ENCODE measurements around the gene GATAD2A. TPM values are rescaled to one million over a fixed set of nuclear protein-coding genes. Genes with fewer than 3 reads are reported as not detected.
A peak's percentile ranks its signal among the peaks of the same experiment; 100 is the strongest.

GATAD2A gene
- total and polyA plus RNA-seq, 9 of the 15 experiments (the other 6 are each of a cell fraction or from before 2014, with no cell fraction given) = 2.4 to 226 (median 44.2) TPM

DNA sequence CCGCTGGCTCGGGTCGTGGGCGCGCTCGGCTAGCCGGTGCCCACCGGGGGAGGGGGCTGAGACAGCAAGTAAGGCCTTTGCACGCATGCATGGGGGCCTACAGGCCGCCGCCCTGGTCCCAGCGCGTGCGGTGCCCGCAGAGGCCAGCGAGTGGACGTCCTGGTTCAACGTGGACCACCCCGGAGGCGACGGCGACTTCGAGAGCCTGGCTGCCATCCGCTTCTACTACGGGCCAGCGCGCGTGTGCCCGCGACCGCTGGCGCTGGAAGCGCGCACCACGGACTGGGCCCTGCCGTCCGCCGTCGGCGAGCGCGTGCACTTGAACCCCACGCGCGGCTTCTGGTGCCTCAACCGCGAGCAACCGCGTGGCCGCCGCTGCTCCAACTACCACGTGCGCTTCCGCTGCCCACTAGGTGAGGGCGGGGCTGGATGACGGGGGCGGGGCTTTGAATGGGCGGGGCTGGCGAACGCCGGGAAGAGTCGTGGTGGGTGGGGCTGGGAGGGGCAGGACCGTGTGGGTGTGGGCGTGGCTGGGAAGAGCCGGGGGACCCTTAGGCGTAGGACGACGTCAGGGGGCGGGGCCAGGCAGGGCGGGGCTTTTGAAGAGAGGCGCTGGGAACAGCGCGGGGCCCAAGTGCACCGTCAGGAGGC lies 134.7 kb downstream of the GATAD2A start (continued):
- TF ChIP-seq, protein P1, sequence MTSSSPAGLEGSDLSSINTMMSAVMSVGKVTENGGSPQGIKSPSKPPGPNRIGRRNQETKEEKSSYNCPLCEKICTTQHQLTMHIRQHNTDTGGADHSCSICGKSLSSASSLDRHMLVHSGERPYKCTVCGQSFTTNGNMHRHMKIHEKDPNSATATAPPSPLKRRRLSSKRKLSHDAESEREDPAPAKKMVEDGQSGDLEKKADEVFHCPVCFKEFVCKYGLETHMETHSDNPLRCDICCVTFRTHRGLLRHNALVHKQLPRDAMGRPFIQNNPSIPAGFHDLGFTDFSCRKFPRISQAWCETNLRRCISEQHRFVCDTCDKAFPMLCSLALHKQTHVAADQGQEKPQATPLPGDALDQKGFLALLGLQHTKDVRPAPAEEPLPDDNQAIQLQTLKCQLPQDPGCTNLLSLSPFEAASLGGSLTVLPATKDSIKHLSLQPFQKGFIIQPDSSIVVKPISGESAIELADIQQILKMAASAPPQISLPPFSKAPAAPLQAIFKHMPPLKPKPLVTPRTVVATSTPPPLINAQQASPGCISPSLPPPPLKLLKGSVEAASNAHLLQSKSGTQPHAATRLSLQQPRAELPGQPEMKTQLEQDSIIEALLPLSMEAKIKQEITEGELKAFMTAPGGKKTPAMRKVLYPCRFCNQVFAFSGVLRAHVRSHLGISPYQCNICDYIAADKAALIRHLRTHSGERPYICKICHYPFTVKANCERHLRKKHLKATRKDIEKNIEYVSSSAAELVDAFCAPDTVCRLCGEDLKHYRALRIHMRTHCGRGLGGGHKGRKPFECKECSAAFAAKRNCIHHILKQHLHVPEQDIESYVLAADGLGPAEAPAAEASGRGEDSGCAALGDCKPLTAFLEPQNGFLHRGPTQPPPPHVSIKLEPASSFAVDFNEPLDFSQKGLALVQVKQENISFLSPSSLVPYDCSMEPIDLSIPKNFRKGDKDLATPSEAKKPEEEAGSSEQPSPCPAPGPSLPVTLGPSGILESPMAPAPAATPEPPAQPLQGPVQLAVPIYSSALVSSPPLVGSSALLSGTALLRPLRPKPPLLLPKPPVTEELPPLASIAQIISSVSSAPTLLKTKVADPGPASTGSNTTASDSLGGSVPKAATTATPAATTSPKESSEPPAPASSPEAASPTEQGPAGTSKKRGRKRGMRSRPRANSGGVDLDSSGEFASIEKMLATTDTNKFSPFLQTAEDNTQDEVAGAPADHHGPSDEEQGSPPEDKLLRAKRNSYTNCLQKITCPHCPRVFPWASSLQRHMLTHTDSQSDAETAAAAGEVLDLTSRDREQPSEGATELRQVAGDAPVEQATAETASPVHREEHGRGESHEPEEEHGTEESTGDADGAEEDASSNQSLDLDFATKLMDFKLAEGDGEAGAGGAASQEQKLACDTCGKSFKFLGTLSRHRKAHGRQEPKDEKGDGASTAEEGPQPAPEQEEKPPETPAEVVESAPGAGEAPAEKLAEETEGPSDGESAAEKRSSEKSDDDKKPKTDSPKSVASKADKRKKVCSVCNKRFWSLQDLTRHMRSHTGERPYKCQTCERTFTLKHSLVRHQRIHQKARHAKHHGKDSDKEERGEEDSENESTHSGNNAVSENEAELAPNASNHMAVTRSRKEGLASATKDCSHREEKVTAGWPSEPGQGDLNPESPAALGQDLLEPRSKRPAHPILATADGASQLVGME (CRISPR knock-in tag; IDR thresholded peaks at IDR 0.05) = no peak
- TF ChIP-seq SAP30 (IDR thresholded peaks at IDR 0.05; ENCODE audit: borderline replicate concordance, insufficient read depth, low read depth, low read length, poor library complexity, severe bottlenecking) = no peak
- TF ChIP-seq POLR2AphosphoS2 (IDR thresholded peaks at IDR 0.05; ENCODE audit: low read length) = no peak
- TF ChIP-seq OTX1 (CRISPR knock-in tag; IDR thresholded peaks at IDR 0.05) = no peak
- TF ChIP-seq LCOR (CRISPR knock-in tag; IDR thresholded peaks at IDR 0.05) = no peak
- TF ChIP-seq KLF13 (tag; IDR thresholded peaks at IDR 0.05; ENCODE audit: borderline replicate concordance, low read depth) = no peak
- no peak for TF ChIP-seq ZNF408 (CRISPR knock-in tag; IDR thresholded peaks at IDR 0.05; ENCODE audit: low read depth)
- TF ChIP-seq, protein P2, sequence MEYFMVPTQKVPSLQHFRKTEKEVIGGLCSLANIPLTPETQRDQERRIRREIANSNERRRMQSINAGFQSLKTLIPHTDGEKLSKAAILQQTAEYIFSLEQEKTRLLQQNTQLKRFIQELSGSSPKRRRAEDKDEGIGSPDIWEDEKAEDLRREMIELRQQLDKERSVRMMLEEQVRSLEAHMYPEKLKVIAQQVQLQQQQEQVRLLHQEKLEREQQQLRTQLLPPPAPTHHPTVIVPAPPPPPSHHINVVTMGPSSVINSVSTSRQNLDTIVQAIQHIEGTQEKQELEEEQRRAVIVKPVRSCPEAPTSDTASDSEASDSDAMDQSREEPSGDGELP (CRISPR knock-in tag; IDR thresholded peaks at IDR 0.05; ENCODE audit: borderline replicate concordance) = no peak
- TF ChIP-seq, protein P3, sequence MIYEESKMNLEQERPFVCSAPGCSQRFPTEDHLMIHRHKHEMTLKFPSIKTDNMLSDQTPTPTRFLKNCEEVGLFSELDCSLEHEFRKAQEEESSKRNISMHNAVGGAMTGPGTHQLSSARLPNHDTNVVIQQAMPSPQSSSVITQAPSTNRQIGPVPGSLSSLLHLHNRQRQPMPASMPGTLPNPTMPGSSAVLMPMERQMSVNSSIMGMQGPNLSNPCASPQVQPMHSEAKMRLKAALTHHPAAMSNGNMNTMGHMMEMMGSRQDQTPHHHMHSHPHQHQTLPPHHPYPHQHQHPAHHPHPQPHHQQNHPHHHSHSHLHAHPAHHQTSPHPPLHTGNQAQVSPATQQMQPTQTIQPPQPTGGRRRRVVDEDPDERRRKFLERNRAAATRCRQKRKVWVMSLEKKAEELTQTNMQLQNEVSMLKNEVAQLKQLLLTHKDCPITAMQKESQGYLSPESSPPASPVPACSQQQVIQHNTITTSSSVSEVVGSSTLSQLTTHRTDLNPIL (CRISPR knock-in tag; IDR thresholded peaks at IDR 0.05) = no peak
- TF ChIP-seq HDAC3 (IDR thresholded peaks at IDR 0.05; ENCODE audit: borderline replicate concordance, partially characterized antibody) = no peak
- no peak for TF ChIP-seq ZNF644 (tag; IDR thresholded peaks at IDR 0.05; ENCODE audit: low read depth)
- TF ChIP-seq, protein P4, sequence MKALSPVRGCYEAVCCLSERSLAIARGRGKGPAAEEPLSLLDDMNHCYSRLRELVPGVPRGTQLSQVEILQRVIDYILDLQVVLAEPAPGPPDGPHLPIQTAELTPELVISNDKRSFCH (CRISPR knock-in tag; IDR thresholded peaks at IDR 0.05) = no peak
- TF ChIP-seq, protein P4 (tag; IDR thresholded peaks at IDR 0.05) = no peak
- peak; percentile 88 for TF ChIP-seq HNRNPL (IDR thresholded peaks at IDR 0.05; ENCODE audit: low read depth, low read length)
- no peak for TF ChIP-seq GABPB1 (CRISPR knock-in tag; IDR thresholded peaks at IDR 0.05)
- TF ChIP-seq, protein P5, sequence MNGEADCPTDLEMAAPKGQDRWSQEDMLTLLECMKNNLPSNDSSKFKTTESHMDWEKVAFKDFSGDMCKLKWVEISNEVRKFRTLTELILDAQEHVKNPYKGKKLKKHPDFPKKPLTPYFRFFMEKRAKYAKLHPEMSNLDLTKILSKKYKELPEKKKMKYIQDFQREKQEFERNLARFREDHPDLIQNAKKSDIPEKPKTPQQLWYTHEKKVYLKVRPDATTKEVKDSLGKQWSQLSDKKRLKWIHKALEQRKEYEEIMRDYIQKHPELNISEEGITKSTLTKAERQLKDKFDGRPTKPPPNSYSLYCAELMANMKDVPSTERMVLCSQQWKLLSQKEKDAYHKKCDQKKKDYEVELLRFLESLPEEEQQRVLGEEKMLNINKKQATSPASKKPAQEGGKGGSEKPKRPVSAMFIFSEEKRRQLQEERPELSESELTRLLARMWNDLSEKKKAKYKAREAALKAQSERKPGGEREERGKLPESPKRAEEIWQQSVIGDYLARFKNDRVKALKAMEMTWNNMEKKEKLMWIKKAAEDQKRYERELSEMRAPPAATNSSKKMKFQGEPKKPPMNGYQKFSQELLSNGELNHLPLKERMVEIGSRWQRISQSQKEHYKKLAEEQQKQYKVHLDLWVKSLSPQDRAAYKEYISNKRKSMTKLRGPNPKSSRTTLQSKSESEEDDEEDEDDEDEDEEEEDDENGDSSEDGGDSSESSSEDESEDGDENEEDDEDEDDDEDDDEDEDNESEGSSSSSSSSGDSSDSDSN (IDR thresholded peaks at IDR 0.05; ENCODE audit: borderline replicate concordance in 1 of 2, low read depth in 2 of 2, low read length in 2 of 2) = no peak
